ENCODE data around the gene KCNT2.
"Not testable (repeated sequence)": the region's sequence is repeated elsewhere in the genome, so short reads cannot be mapped to it uniquely, and the experiment has no call there.

Gene KCNT2

GRCh38 chr1:196651079-196651478 lies 42.8 kb upstream of the KCNT2 start:
- Histone ChIP-seq H3K4me3 (ENCODE audit: low read depth, low read length) (no peak overlapping the region), H3K27ac (peak overlapping the region; percentile 26), H3K36me3 (replicated peaks) (no peaks in the 10 kb centered on the region), H3K27me3 (replicated peaks) (no peaks in the 10 kb centered on the region)
- in situ Hi-C loops (cut with HindIII; ENCODE audit: low pct_ligation_motif_present, low sequenced_read_pairs) = no loop called here
- no peak for TF ChIP-seq CTCF (IDR thresholded peaks at IDR 0.05; ENCODE audit: low read depth, low read length, missing control alignments)
- no peak for DNase-seq

DNA sequence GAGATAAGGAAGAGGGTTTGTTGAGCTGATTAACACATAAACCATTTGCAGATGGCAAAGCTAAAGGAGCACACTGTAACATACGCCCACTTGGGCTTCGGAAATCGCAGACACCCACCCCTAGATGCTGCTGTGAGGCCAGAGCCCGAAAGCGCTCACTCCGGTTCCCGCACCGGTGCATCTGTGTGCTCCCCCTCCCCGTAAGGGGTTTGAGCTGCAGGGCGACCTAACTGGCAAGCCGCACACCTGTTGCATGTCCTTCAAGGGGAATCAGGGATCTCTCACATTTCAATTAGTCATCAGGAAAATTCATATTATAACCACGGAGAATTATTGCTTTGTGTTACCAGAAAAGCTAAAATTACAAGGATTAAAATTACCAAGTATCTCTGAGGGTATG lies 42.2 kb upstream of the KCNT2 start:
- in situ Hi-C loops (cut with HindIII; ENCODE audit: low pct_ligation_motif_present, low sequenced_read_pairs) = no loop called here

DNA sequence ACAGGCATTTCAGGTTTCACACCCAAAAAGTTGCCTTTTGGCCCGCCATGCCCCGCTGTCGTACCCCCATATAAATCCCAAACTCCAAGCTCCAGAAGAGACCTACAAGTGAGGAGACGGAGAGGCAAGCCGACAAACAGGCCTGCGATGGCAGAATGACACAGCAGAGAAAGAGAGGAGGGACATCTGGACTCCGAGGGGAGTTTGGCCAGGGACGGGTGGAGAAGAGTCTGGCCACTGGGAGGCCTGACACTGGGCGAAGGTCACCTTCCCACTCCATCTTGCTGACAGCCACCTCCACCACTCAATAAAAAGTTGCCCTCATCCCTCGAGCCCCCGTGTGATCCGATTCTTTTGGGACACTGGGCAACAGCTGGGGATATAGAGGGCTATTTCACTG lies 41.8 kb upstream of the KCNT2 start:
- Histone ChIP-seq H3K36me3 (replicated peaks) (no peaks in the 10 kb centered on the region), H3K27ac (no peak overlapping the region), H3K4me3 (ENCODE audit: low read depth, low read length) (no peak overlapping the region), H3K27me3 (replicated peaks) (no peaks in the 10 kb centered on the region)
- DNase-seq = no peak
- in situ Hi-C loops (cut with HindIII; ENCODE audit: low pct_ligation_motif_present, low sequenced_read_pairs) = no loop called here
- TF ChIP-seq CTCF (IDR thresholded peaks at IDR 0.05; ENCODE audit: low read depth, low read length, missing control alignments) = no peak

More for the DNA sequence above, 42.2 kb upstream of the KCNT2 start:
- TF ChIP-seq CTCF (IDR thresholded peaks at IDR 0.05; ENCODE audit: low read depth, low read length, missing control alignments) = no peak
- Histone ChIP-seq H3K27ac (no peak overlapping the region), H3K36me3 (replicated peaks) (no peaks in the 10 kb centered on the region), H3K27me3 (replicated peaks) (no peaks in the 10 kb centered on the region), H3K4me3 (ENCODE audit: low read depth, low read length) (no peak overlapping the region)
- DNase-seq = no peak

GRCh38 chr1:196640976-196641375 lies 32.7 kb upstream of the KCNT2 start:
- TF ChIP-seq CTCF (IDR thresholded peaks at IDR 0.05; ENCODE audit: low read depth, low read length, missing control alignments) = no peak
- in situ Hi-C loops (cut with HindIII; ENCODE audit: low pct_ligation_motif_present, low sequenced_read_pairs) = no loop called here
- no peaks in the 10 kb centered on the region for H3K36me3 ChIP-seq (replicated peaks)
- DNase-seq = no peak
- no peak overlapping the region for H3K27ac ChIP-seq
- H3K27me3 ChIP-seq (replicated peaks) = no peaks in the 10 kb centered on the region
- no peak overlapping the region for H3K4me3 ChIP-seq (ENCODE audit: low read depth, low read length)

GRCh38 chr1:196639291-196639690 lies 31.1 kb upstream of the KCNT2 start:
- H3K36me3 ChIP-seq (replicated peaks); H3K27ac ChIP-seq; DNase-seq; in situ Hi-C loops (cut with HindIII; ENCODE audit: low pct_ligation_motif_present, low sequenced_read_pairs); H3K4me3 ChIP-seq (ENCODE audit: low read depth, low read length); H3K27me3 ChIP-seq (replicated peaks): not testable (repeated sequence)

- Histone ChIP-seq H3K36me3 (replicated peaks) (no peaks in the 10 kb centered on the region), H3K27me3 (replicated peaks) (no peaks in the 10 kb centered on the region), H3K4me3 (ENCODE audit: low read depth, low read length) (no peak overlapping the region), H3K27ac (no peak overlapping the region)
- no peak for DNase-seq
- in situ Hi-C loops (cut with HindIII; ENCODE audit: low pct_ligation_motif_present, low sequenced_read_pairs) = no loop called here
- no peak for TF ChIP-seq CTCF (IDR thresholded peaks at IDR 0.05; ENCODE audit: low read depth, low read length, missing control alignments)
Observed at GRCh38 chr1:196638466-196638865, 30.2 kb upstream of the KCNT2 start.

Measured in brain microvascular endothelial cell (primary cell).